HG03460 (cell line): ENCODE measurements around the gene DDO.

Source experiments
- ATAC-seq: cut with Tn5 transposase; IDR thresholded peaks from one replicate; pipeline ENCODE4 v1.9.1; 2021; ENCODE audit not compliant: unreplicated experiment

The DDO gene

DNA sequence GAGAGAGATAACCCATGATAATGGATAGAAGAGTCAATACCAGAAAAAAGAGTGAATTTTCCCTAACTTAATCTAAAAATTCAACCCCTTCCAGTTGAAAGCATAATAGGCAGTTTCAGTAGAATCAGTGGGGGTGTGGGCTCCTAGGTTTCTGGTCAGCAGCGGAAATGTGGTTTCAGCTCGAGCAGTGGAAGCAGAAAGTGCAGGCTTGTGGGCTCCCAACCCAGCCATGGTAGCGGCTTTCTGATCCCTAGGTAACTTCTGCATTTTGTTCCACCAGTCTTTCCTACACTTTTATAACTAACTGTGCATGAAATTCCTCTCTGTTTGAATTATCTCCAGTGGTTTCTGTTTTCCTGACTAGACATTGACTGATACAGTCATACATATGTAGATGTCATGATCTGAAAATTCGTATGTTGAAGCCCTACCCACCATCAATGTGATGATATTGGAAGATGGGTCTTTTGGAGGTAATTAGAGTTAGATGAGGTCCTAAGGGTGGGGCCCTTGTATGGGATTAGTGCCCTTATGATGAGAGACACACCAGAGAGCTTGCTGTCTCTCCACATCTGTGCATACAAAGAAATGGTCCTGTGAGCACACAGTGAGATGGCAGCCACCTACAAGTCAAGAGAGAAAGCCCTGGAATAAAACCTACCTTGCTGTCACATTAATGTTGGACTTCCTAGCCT is 6.5 kb upstream of the DDO start:
- ATAC-seq, result no peak

DNA sequence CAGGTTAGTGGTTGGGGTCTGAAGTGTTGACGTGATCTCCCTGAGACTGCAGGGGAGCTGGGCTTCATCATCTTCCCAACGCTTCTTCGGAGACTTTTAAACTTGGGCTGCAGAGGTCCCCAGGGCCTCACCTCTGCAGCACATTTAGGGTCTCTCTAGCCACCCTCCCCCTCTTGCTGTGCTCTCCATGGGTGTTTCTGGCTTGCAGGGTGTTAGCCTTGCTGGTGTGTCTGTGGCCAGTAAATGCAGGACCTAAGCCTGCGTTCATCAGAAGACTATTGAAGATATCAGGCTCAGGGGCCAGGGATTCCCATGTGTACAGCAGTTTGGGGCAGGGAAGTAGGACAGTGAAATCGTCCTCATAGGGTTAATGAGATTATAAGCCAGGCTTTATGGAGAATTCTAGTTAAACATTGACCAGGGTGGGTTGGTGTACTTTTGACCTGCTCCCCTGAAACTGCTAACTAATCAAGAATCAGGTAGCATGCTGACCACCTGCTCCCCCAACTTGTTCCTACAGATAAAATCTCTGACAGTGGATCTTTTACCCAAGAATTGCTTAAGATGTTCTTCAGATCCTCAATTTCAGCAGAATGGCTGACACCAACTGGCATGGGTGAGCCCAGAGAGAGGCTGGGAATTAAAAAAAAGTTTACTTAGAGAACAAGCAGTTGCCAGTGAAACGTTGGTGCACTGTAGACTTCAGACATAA is 3.8 kb upstream of the DDO start:
- ATAC-seq, result no peak

DNA sequence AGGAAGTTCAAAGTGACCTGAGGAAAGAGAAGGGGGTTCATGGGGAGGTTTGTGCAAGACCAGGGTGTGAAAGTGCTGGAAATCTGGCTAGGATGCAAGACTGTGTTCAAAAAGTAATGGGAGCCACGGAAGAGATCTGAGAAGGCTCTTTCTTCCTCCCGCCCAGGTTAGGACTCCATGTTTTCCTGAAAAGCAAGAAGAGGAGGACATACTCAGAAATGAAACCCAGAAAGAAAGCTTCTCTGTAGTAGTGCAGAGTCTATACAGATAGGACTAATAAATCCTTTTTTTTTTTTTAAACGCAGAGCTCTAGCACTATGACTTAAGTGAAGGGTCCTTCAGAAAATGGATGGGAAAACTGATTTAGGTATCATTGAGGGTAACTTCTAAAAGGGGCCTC is 3.2 kb upstream of the DDO start:
- ATAC-seq, result no peak

DNA sequence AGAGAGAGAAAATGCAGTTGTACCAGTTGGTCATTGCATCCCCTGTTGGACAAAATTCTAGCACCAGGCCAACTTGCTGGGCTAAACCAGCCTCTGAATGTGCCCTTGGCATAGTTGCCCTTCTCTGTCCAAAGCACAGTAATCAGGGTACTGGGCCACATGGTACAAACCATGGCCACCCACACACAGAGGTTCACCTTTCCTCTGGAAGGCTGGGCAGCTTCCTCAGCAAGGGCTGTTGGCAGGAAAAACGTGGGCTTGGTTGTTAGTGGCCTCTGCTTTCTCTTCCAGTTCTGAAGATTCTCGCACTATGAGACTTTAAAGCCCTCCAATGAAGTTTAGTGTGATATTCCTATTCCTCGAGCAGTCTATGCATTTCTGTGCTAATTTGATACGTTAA is 706 bp downstream of the DDO start:
- no peak for ATAC-seq

DNA sequence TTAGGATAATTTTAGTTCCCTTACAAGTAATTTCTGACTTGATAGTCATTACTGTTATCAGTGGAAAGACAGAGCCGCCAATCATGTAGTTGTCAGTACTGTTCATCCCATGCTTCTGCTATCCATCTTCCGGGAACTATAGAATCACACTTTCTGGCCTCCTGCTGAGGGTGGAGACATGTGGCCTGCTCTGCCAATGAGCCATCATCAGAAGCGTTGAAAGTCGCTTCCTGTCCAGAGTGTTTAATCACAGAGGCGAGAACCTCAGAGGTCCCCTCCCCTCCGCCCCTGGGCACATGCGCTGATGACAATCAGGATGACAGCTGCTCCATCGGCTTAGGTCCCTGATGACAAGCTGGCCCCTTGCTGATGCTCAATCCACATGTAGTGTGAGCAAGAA is 3.0 kb downstream of the DDO start:
- ATAC-seq, result no peak

DNA sequence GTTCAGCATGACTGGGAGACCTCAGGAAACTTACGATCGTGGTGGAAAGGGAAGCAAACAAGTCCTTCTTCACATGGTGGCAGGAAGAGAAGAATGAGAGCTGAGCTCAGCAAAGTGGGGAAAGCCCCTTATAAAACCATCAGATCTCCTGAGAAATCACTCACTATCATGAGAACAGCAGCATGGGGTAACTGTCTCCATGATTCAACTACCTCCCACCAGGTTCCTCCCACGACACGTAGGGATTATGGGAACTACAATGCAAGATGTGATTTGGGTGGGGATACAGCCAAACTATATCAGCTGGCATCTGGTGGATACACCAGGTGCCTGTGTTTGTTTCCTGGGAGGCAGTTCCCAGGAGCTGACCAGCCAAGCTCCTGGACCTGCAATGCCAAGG is 4.9 kb downstream of the DDO start:
- ATAC-seq, result no peak

DNA sequence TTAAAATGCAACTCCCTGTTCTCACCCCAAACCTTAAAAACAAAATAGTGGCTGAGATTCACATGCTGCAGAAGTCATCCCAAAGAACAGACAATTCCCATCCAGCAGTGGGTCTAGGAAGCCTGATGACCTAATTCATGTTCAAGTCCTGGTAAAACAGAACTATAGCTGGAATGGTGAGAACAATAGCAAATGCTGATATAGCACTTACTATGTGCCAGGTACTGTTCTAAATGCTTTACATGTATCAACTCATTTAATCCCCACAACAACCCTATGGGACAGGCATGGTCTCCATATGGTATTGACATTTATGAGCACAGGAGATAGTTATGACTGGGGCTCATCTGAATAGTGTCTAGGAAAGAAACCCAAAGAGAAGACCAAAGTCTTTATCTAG is 5.6 kb downstream of the DDO start:
- ATAC-seq, result no peak

DNA sequence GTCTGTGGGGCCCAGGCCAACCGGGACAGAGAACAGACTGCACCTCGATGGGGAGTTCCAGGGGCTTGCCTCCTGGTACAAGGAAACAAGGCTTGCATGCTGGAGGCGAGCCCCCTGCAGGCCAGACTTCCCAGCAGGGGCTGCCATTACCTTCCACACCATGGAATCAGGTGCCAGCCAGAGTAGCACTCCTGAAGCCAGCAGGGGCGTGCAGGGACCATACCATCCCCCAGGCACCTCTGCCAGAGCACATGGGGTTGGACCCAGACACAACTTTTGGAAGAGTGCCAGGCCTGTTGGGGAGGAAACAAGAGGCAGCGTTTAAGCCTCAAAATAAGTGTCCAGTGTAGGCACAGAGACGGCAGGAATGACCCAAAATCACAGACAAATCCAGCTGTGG is 6.5 kb downstream of the DDO start:
- ATAC-seq, result no peak

DNA sequence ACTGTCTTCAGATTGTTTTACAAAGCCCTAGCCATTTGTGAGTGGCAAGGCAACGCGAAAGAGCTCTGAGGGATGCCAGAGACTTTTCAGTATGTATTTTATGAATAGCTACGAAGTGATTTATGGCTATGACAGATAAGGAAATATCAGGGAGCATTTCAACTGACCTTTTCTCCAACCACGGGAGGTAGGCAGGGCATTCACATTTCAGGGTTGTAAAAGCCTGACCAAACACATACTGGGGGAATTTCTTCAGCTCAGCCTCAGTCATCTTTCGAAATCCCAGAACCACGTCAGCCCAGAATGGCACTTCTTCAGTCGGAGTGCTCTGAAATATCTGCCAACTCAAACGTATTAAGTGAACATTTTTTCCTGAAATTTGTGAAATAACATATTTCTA is 10.8 kb downstream of the DDO start:
- ATAC-seq, result no peak

DNA sequence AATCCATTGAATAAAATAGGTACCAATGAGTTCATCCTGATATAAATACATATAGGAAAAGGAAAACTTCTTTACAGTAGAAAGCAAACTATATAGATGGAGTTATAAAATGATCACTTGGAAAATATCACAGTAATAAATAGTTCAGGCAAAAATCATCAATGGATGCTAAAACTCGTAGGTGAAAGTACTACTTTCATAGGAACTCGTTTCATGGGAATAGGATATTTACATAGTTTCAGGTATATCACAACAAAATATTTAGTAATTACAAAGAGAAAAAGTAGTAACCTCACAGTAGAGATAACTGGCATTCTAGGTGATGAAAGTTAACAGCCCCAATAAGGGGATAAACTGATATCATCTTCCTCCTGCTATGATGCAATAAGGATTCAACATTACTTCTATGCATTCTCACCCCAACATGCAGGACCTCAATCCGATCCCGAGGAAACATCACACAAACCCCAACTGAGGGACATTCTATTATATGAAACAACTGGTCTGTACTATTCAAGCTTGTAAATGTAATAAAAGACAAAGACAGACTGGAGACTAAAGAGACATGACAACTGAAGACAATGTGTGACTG is 13.7 kb downstream of the DDO start:
- ATAC-seq, result no peak

DNA sequence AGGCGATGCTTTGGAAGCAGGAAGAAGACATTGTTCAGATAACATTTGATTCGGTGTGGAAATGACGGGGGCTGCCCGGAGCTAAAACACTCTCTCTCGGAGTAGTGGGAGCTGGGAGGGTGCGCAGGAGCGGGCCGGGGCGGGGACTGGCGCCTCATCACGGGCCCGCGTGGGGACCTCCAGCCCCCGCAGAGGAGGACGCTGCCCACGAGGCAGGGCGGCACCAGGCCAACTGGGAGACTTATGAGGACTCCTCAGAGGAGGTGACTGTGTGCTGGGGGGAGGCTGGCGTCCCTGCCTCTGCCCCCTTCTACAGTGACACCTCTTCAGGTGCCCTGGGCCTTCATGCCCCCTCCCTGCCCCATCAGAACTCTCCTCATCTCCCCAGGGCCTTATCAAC is 15.2 kb downstream of the DDO start:
- no peak for ATAC-seq

DNA sequence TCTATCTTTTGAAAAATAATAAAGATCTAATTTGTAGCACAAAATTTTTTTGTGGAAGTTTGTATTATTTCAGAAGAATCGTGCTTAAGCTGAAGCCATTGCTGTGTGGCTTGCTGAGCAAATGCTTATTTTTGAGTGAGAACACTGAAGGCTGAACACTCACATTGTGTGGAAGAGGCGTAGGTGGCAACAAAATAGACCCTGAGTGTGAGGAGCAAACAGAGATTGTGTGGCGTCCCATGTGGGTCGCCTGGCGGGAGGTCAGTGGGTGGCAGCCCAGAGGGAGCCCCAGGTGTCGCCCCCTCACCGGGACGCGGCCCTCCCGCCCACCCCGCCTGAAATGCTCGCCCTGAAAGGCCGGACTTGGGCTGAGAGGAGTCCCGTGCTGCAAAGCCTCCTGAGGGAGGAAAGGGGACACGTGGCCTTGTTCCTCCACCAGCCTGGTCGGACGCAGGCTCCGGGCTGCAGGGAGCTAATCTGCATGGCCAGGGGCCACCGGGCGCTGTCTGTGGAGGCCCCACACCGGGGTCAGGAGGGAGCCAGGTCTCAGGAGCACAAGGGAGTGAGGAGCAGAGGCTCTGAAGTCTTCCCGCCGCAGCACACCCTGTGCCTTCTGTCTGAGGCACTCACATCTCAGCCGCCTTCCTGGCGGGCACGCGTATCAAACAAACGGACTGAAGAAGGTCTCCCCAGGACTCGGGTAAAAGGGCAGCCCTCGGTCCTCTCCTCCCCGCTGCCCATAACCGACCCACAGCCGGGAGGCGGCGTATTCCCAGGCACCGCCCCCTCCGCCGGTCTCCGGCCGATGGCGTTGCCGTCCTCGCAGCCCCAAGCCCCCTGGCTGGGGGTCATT is 15.9 kb downstream of the DDO start:
- ATAC-seq, result no peak

DNA sequence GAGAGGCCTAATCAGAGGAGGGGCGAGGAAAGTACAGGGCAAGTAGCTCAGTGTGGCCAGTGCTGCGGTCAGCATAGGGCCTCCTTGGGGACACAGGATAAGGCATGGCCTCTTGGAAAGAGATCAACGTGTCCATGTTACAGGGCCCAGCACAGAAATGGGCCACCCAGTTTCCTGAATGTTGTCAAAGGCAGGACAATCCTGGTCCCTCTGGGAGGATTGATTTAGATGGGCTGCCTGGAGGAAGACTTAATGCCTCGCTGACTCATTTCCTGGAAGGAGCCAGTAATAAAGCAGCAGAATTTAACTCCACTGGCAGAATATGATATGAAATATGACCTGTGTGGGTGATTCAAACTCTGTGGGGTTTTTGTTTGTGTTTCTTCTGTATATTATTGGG is 16.6 kb downstream of the DDO start:
- no peak for ATAC-seq

DNA sequence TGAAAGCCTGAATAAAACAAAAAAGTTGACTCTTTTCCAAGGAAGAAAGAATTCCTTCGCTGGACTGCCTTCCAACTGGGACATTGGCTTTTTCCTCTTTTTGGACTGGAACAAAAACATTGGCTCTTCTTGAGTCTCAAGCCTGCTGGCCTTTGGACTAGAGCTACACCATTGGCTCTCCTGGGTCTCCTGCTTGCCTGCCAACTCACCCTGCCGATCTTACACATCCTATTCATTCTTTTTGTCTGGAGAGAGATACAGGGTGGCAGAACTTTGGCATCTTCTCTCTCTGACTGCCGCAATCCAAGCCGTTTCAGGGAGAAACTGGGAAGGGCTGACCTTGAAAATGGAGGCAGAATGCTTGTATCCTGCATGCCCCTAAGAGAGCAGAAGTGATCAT is 20.2 kb downstream of the DDO start:
- ATAC-seq, result no peak

DNA sequence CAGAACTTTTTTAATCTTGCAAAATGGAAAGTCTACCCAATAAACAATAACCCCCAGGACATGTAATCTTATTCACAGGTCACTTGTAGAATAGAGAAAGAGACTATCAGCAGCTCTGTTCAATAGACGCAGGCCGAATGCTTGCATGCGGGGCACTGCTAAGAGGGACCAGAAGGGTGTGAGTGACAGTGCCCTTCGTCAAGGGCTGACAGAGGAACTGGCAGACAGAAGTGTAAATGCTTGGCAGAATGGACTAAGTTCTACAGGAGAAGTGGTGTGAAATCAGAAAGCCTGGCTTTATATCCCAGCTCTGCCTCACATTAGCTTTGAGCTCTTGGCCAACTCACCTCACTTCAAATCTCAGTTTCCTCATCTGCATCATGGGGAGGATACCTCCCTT is 21.0 kb downstream of the DDO start:
- ATAC-seq, result no peak

DNA sequence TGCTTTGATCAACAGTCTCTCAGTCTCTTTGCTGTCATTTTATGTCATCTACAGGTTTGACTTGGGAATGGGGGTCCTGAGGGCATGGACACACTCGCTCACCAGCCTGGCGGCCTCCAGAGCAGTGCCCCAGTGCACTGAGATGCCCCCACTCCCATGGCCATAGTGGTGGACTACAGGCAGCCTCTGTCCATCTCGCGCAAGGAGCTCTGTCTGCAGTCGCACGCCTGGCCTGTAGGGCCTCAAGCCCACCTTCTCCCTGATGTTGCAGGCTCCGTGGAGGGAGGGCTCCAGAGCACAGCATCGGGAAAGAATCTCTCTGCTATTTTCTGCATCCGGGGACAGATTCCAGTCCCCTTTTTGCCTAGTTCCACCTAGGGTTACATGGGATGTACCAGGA is 22.6 kb downstream of the DDO start:
- no peak for ATAC-seq

DNA sequence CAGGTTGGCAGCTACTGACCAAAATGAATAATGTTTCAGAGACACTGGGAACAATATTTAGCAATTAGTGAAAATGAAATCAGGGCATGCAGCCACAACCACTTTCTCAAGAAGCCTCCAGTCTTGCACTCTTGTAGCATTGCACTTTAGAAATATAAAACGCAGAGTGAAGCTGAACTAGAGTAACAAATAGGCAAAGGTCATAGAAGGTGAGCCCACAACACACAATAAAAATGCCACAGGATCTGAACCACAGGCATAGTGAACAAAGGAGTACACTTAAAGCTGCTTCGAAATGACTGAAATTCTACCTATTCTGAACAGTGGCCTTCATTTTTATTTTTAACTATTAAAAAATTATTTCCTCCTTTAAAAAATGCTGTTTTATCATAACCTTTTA is 25.0 kb downstream of the DDO start:
- ATAC-seq, result no peak

DNA sequence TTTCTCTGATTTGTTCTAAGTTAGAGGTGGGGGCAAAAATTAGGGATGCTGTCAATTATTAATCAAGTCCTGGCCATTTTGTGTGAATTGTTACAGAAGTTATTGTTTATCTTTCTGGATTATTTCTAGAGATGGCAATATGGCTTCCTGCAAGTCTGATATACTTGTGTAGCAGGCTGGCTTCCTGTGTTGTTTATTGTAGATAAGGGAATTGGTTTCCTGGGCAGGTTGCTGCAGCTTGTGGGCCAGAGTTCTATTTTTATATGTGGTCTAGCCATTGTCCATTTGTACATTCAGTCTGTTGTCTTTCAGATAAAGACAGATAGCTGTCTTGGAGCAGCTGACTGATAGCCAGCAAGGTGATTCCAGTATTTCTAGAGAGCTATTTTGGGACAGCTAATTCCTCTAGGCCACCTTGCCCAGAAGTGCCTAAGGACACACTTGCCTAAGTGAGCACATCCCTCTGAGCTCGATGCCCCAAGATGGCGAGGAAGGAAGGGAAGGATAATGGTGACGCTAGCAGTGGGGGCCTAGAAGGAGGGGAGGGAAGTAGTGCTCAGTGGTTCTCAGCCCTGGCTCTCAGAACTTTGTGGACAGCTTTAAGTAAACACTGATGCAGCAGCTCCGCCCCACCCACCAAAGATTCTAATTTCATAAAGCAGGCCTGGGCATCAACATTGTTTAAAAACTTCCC is 25.5 kb downstream of the DDO start:
- no peak for ATAC-seq

DNA sequence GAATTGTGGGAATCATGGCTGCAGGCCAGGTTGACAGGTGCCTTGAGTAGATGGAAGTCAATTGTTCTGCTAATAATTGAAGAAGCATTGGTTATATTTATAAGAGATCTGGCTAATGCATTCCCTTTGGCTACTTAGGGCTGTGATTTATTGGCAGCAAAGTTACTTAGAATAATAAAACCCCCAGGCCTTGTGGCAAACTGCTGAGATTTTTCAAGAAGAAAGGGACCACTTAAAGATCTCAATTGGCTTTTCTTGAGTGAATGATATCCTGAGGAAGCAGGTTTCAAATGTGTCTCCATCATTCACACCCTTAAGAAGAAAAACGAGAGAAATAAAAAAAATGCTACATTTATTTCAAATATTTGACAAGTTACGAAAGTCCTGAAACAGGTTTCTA is 27.4 kb downstream of the DDO start:
- no peak for ATAC-seq

DNA sequence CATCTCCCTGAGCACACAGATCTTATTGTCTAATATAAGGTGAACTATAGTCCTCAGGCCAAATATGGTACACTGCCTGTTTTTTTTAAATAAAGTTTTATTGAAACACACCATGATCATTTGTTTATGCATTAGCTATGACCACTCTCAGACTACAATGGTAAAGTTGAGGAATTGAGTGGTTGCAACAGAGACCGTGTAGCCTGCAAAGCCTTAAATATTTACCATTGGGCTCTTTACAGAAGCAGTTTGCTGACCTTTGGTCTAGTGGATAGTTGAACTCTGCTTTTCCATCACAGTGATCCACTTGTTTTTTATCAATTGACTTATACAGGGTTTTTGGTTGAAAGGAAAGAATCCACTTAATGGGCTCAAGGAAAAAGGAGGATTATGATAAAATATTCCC is 29.9 kb downstream of the DDO start:
- no peak for ATAC-seq

DNA sequence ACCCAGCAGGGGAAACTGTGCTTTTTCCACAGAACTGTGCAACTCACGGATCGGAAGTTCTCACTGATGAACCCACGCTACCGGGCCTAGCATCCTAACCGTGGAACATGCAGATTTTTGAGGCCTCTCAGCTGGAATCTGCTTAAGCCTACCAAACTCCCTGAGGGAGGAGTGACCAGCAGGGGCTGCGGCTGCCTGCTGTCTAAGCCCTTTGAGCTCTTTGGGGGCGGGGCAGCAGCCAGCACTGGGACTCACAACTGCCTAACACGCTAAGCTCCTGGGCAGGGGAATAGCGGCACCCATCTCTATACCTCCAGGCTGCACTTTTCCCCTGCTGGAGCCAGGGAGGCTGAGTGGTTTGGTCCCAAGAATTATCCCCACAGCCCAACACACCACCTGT is 36.8 kb downstream of the DDO start:
- ATAC-seq, result no peak
